Right lobe of liver (tissue), 6 donors: Measurements from ENCODE around the gene SGSM2. TPM values are rescaled to one million over a fixed set of nuclear protein-coding genes. Genes with fewer than 3 reads are reported as not detected.

ENCODE experiments used
- ATAC-seq, 4 donors: fragments of 200-7000 bp; cut with Tn5 transposase; one replicate each; pipeline ENCODE4 v1.9.1; 2020; ENCODE audit warnings: mild to moderate bottlenecking in 4 of 4, moderate library complexity in 4 of 4
- DNase-seq, 3 donors: peaks; one replicate each; pipeline ENCODE4 v3.0.0-alpha.2; 2020
- H3K27ac ChIP-seq, 3 donors: fragments of 200-600 bp; one replicate each; pipeline ENCODE4 v1.8.0; 2022
- H3K27me3 ChIP-seq, 2 donors: fragments of 200-600 bp; one replicate each; pipeline ENCODE4 v1.8.0; 2022
- H3K36me3 ChIP-seq, 4 donors: fragments of 200-600 bp; sonication (generic) in 1 of 4; one replicate each; pipeline versions ENCODE4 v1.5.1 to v1.8.0; 2017 to 2022; ENCODE audit warnings: control low read depth in 1 of 4
- H3K4me1 ChIP-seq, 4 donors: fragments of 200-600 bp; sonication (generic) in 1 of 4; one replicate each; pipeline versions ENCODE4 v1.5.1 to v1.8.0; 2017 to 2022; ENCODE audit warnings: control low read depth in 1 of 4
- H3K4me3 ChIP-seq, 3 donors: fragments of 200-600 bp; one replicate each; pipeline ENCODE4 v1.8.0; 2022
- H3K9me3 ChIP-seq, 4 donors: fragments of 200-600 bp; sonication (generic) in 1 of 4; one replicate each; pipeline versions ENCODE4 v1.5.1 to v1.8.0; 2017 to 2022; ENCODE audit warnings: control low read depth in 1 of 4
- POLR2A ChIP-seq: fragments of 450-650 bp; IDR thresholded peaks from one replicate; pipeline ENCODE4 v1.6.1; 2017; ENCODE audit warnings: antibody characterized with exemption, mild to moderate bottlenecking
- WGBS: methylation state at CpG from one replicate; pipeline ENCODE4 v1.1.6; 2018; ENCODE audit warnings: low coverage, low lambda C conversion rate; ENCODE audit not compliant: insufficient coverage; ENCODE audit errors: missing lambda C conversion rate; 5-methylcytosine and 5-hydroxymethylcytosine counted together
- intact Hi-C, 2 donors: fragments of 100-400 bp; cut with DNase I; formaldehyde crosslinking; loops; one replicate each; pipeline versions ENCODE4 v1.11.2 to v1.14.1; 2022
- total RNA-seq, 6 experiments: library from RNA; depleted of rRNA in 2 of 6; stranded (reverse); fragments of >200 nt in 2 of 6; fragmentation: NEBNext Ultra II Directional in 3 of 6; extraction: Animal tissue kit (Norgen Biotek cat#: 25700) in 3 of 6; gene quantifications; one replicate each; pipeline versions ENCODE4 v1.1.0 to v1.2.4, GENCODE V29; 2016 to 2023
- TF ChIP-seq, protein P1 (sequence below), 4 donors: fragments of 200-600 bp in 3 of 4; fragments of 450-650 bp in 1 of 4; IDR thresholded peaks; one replicate each; pipeline versions ENCODE4 v1.5.1 to v1.8.0; 2016 to 2022; ENCODE audit warnings: antibody characterized with exemption in 4 of 4, mild to moderate bottlenecking in 2 of 4
- donor health status: DM: no; HTN: yes; CAD: no.
- donor health status: DM: no; HTN: no; CAD: no.
- donor health status: DM: no; HTN: no; CAD: no.
- donor health status: DM: no; HTN: yes; CAD: no.
- donor health status: DM: no; HTN: yes; CAD: no.

Gene SGSM2
- total RNA-seq, 6 experiments from 2014 or later, result 6.0 to 17.2 (median 13.2) TPM

DNA sequence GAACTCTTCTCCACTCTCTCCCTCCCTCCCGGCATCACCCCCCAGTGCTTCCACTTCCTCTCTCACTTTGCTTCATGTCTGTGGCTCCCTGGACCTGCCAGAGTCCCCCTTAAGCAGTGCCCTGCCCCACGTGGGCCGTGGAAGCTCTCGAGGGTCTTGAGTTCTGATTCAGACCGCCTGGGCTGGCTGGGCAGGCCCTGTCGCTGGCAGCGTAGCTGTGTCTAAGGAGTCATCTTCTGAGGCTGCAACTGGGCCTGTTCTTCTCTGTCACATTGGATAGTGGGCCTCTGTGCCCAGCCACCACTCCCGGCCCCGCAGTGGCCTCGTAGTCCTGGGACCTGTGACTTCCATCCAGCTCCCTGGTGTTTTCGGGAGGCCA is 32.9 kb downstream of the SGSM2 start:
- no peak for DNase-seq
- Histone ChIP-seq H3K36me3 (no peaks in the 10 kb centered on the region), H3K27ac (no peak overlapping the region), H3K4me3 (no peak overlapping the region), H3K27me3 (no peaks in the 10 kb centered on the region), H3K4me1 (no peaks in the 10 kb centered on the region), H3K9me3 (no peaks in the 10 kb centered on the region)
- no peak for TF ChIP-seq POLR2A
- TF ChIP-seq, protein P1, sequence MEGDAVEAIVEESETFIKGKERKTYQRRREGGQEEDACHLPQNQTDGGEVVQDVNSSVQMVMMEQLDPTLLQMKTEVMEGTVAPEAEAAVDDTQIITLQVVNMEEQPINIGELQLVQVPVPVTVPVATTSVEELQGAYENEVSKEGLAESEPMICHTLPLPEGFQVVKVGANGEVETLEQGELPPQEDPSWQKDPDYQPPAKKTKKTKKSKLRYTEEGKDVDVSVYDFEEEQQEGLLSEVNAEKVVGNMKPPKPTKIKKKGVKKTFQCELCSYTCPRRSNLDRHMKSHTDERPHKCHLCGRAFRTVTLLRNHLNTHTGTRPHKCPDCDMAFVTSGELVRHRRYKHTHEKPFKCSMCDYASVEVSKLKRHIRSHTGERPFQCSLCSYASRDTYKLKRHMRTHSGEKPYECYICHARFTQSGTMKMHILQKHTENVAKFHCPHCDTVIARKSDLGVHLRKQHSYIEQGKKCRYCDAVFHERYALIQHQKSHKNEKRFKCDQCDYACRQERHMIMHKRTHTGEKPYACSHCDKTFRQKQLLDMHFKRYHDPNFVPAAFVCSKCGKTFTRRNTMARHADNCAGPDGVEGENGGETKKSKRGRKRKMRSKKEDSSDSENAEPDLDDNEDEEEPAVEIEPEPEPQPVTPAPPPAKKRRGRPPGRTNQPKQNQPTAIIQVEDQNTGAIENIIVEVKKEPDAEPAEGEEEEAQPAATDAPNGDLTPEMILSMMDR (IDR thresholded peaks at IDR 0.05), result no peak
- 75% methylated on average over 7 of the region's 11 CpGs for WGBS
- intact Hi-C loops, result no loop called here
- no peak for ATAC-seq

DNA sequence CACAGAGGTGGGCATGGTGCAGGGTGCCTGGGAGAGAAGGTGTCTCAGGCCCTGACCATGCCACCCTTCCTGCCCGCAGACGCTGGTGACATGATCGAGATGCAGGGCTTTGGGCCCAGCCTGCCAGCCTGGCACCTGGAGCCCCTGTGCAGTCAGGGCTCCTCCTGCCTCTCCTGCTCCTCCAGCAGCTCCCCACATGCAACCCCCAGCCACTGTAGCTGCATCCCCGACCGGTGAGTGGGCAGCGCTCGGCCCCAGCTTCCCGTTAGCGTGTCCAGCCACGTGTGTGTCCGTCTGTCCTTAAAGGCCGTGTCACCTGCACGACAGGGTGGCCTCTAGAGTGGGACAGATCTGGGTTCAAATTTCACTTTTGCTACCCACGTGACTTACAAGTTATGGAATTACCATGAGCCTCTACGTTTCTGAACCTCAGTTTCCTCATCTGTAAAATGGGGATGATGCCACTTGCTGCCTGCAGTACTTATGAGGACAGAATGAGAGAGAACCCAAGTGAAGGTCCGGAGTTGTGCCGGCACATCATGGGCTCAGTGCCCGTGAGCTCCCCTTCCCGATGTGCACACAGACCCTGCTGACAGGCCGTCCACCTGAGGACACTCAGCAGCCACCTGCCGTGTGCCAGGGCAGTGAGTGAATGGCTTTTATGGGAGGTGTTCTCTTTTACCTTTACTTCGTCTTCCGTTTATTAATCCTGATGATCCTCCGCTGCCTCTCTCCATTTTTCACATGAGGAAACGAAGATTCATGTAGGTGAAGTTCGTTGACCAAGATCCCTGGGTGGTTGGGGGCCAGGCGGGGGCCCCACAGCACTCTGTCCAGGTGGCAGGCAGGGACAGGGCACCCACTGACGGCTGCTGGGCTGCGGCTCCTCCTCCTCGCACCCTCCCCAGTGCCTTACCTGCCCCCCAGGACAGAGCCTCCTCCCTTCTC is 34.2 kb downstream of the SGSM2 start:
- intact Hi-C loops, result no loop called here
- ATAC-seq (no peak), DNase-seq (no peak)
- Histone ChIP-seq H3K27me3 (no peaks in the 10 kb centered on the region), H3K4me3 (no peak overlapping the region), H3K9me3 (no peaks in the 10 kb centered on the region), H3K4me1 (no peaks in the 10 kb centered on the region), H3K27ac (no peak overlapping the region), H3K36me3 (no peaks in the 10 kb centered on the region)
- WGBS, result 90% methylated on average over 4 of the region's 30 CpGs
- TF ChIP-seq, protein P1 (IDR thresholded peaks at IDR 0.05), result no peak
- TF ChIP-seq POLR2A, result no peak

DNA sequence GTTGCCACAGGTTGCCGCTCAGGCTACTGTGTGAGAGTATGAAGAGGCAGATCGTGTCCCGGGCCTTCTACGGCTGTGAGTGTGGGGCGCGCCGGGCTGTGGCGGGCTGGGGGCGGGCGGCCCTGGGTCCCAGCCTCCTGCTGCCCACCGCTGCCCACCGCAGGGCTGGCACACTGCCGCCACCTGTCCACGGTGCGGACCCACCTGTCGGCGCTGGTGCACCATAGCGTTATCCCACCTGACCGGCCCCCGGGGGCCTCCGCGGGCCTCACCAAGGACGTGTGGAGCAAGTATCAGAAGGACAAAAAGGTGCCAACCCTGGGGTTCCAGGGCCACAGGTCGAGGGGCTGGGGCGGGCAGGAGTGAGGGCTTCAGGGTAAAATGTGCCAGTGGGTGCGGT is 34.9 kb downstream of the SGSM2 start:
- no peak overlapping the region for H3K27ac ChIP-seq
- WGBS, result 96% methylated on average over 13 of the region's 26 CpGs
- DNase-seq, result no peak
- no peak for ATAC-seq
- no peak overlapping the region for H3K4me3 ChIP-seq
- no peak for TF ChIP-seq POLR2A
- TF ChIP-seq, protein P1 (IDR thresholded peaks at IDR 0.05), result no peak
- no peaks in the 10 kb centered on the region for H3K27me3 ChIP-seq
- no peaks in the 10 kb centered on the region for H3K9me3 ChIP-seq
- intact Hi-C loops, result no loop called here
- peaks cover 0 to 2% (median 0%) of the 10 kb centered on the region in 4 donors for H3K36me3 ChIP-seq
- H3K4me1 ChIP-seq, result no peaks in the 10 kb centered on the region

DNA sequence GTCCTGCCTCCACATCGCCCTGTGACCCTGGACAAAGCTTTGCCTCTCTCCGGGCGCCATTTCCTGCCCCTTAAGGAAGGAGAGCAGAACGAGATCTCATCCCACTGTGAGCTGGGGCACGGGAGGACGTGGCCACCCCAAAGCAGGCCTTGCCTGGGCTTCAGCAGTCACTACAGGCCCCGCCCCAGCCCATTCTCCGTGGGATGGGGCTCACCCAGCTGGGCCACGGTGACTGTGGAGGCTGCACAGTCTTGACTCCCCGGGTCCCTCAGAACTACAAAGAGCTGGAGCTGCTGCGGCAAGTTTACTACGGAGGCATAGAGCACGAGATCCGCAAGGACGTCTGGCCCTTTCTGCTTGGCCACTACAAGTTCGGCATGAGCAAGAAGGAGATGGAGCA is 35.4 kb downstream of the SGSM2 start:
- intact Hi-C loops, result no loop called here
- no peaks in the 10 kb centered on the region for H3K9me3 ChIP-seq
- ATAC-seq (no peak), DNase-seq (no peak)
- peaks cover 0 to 2% (median 0%) of the 10 kb centered on the region in 4 donors for H3K36me3 ChIP-seq
- no peak overlapping the region for H3K4me3 ChIP-seq
- H3K4me1 ChIP-seq, result no peaks in the 10 kb centered on the region
- no peaks in the 10 kb centered on the region for H3K27me3 ChIP-seq
- no peak overlapping the region for H3K27ac ChIP-seq
- TF ChIP-seq POLR2A, result no peak
- TF ChIP-seq, protein P1 (IDR thresholded peaks at IDR 0.05), result no peak
- 100% methylated on average over 7 of the region's 16 CpGs for WGBS
